WI38 (cell line): ENCODE measurements around the gene LDHD.
A peak's percentile ranks its signal among the peaks of the same experiment; 100 is the strongest.

Experiments used
- H3K4me3 ChIP-seq: 2 replicates; pipeline ENCODE4 v1.5.1; 2011; ENCODE audit warnings: low read depth, mild to moderate bottlenecking, control low read depth, low read length
- TF ChIP-seq, protein P1 (sequence below): IDR thresholded peaks from 2 replicates; pipeline ENCODE4 v1.5.1; 2012; ENCODE audit warnings: low read depth, mild to moderate bottlenecking, control low read depth, low read length

LDHD gene

DNA sequence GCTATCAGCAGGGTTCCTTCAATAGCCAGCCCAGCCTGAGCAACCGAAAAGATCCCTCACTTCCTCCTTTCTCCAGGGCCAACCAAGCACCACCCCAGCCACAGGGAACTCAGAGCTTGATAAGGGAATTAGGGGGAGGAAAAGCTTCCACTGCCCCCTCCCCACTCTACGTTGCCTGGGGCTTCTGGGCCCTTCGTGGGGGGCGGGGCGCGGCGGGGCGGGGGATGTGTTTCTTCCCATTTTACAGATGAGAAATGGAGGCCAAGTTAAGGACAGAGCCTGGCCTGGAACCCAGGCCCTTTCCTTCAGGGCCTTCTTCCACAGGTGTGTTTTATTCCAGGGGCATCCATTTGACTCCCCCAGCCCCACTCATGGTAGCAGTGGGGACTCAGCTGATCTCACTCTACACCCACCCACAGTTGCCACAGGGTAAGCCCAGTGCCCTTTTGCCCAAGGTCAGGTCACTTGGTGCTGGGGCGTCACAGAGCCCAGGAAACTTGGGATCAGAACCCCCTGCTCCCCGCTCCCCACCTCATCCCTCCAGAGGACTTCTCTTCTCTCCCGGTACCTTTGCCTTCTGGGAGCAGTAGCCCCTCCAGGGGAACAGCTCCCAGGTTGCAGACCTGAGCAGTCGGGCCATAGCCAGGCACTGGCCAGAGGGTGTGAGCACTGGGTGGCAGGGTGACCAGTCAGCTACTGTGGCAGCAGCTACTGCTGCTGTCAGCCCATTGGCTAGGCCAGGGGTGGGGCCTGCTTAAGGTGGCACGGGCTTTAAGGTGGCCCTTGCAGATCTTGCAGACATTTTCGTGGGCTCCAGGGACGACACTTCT lies at the start of gene LDHD:
Gene LDHD (minus strand): TSS at position 700 of the 830 bp plus-strand sequence. CDS start 60 bp downstream, at position 640.
- TF ChIP-seq, protein P1, sequence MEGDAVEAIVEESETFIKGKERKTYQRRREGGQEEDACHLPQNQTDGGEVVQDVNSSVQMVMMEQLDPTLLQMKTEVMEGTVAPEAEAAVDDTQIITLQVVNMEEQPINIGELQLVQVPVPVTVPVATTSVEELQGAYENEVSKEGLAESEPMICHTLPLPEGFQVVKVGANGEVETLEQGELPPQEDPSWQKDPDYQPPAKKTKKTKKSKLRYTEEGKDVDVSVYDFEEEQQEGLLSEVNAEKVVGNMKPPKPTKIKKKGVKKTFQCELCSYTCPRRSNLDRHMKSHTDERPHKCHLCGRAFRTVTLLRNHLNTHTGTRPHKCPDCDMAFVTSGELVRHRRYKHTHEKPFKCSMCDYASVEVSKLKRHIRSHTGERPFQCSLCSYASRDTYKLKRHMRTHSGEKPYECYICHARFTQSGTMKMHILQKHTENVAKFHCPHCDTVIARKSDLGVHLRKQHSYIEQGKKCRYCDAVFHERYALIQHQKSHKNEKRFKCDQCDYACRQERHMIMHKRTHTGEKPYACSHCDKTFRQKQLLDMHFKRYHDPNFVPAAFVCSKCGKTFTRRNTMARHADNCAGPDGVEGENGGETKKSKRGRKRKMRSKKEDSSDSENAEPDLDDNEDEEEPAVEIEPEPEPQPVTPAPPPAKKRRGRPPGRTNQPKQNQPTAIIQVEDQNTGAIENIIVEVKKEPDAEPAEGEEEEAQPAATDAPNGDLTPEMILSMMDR = no peak
- H3K4me3 ChIP-seq = no peak within 1 kb of the TSS

DNA sequence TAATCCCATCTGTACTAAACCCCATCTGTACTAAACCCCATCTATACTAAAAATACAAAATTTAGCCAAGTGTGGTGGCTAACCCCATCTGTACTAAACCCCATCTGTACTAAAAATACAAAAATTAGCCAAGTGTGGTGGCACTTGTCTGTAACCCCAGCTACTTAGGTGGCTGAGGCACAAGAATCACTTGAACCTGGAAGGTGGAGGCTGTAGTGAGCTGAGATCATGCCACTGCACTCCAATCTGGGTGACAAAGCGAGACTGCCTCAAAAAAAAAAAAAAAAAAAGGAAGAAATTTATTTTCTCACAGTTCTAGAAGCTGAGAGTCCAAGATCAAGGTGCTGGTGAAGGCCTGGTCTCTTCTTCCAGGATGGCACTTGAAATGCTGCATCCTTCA lies 43.8 kb upstream of the LDHD start:
- H3K4me3 ChIP-seq = no peak overlapping the region
- TF ChIP-seq, protein P1 = no peak

DNA sequence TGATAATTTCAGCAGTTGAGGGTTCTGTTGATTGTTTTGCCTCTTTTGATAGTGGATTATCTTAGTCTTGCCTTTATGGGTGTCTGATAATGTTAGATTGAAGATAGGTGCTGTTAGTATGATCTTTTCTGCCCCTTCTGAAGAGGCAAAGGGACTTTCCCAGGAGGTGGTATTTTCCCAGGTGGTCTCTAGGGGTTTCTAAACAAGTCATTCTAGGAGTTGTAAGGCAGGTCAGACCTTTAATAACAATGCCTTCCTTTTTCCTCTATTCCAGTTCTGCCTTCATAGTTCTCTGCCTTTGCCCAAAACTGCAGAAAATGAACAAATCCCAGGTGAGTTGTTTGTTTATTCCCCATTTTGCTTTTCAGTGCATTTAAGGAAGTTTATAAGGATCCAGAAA lies 36.1 kb upstream of the LDHD start:
- H3K4me3 ChIP-seq = no peak overlapping the region
- TF ChIP-seq, protein P1 = no peak

DNA sequence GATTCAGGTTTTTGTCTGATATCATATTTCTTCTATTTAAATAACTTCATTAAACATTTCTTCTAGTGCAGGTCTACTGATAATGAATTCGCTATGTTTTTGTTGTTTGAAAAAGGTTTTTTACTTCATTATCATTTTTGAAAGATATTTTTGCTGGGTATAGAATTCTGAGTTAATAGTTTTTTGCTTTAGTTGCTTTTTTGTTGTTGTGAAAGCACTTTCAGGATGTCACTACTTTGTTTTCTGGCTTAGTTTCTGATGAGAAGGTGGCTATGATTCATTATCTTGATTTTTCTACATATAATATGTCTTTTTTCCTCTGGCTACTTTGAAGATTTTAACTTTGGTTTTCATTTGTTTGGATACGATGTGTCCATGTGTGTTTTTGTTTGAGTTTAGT lies 35.2 kb upstream of the LDHD start:
- H3K4me3 ChIP-seq = no peak overlapping the region
- TF ChIP-seq, protein P1 = no peak

DNA sequence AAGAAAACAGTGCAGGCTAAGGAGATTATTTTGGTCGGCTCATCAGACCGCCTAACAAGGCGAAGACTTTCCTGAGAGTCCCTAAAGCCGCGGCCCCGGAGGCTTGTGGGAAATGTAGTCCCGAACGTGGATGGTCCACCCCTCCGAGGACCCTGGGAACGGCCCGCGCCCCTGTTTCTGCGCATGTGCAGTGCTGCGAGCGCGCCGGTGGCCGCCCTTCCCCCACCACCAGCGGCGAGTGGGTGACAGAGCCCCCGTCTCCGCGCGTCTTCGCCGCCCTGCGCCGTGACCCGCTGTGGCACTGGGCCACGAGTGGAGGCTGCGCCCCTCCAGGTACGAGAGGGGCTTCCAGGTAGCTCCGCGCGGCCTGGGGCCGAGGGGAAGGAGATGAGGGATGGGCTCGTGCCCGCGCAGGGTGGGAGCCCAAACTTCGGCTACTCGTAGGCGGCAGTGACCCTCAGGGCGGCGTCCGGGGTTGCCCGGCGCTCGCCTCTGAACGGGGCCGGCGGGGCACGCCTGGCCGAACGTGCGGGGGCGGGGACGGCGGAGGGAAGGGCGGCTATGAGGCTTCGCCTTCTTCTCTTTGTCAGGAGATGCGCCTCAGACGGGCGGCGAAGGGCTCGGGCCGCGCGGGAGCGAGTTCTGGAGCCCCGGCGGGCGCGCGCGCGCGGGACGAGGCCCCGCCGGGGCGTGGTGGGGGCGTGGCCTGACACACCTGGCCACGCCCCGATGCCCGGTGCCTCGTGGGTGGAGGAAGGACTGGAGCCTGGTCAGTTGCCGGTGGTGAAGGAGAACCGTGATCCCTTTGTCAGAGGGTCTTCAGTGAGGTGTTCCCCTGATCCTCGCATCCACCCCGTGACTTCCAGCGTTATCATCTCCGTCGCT lies 32.0 kb upstream of the LDHD start, which contains the start of gene ZFP1:
Gene ZFP1 (plus strand): TSS at position 214 of the 885 bp plus-strand sequence. CDS start 4,428 bp downstream, outside the sequence.
- TF ChIP-seq, protein P1 = no peak
- peak within 1 kb of the TSS; percentile 96 for H3K4me3 ChIP-seq

DNA sequence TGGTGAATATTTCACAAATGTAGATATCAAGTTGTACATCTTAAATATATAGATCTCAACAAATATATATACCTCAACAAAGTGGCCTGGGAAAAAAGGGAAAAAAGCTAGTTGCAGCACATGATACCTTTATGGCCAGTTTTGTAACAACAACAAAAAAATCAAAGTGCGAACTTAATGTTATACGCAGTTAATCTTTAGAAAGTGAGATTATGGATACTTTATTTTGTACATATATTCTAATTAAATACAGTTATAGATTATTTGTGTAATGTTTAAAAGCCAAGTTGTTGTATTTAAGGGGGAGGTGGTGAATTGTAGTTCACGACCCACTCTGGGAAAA lies 31.4 kb upstream of the LDHD start:
- TF ChIP-seq, protein P1 = no peak
- peak overlapping the region; percentile 96 for H3K4me3 ChIP-seq
